Keratinocyte (primary cell): ENCODE data around the gene DPP7.

ENCODE experiments used
- EZH2 ChIP-seq: IDR thresholded peaks from one replicate; pipeline ENCODE4 v1.6.1; 2012; ENCODE audit warnings: inconsistent platforms, mild to moderate bottlenecking, low read length, moderate library complexity
- TF ChIP-seq, protein P1 (sequence below), 3 experiments: IDR thresholded peaks in 1 of 3; conservative IDR thresholded peaks in 1 of 3; optimal IDR thresholded peaks in 1 of 3; 2 replicates in 2 of 3; 3 replicates in 1 of 3; pipeline versions ENCODE3 to v1.5.1; 2011; ENCODE audit warnings: low read length in 3 of 3, mild to moderate bottlenecking in 3 of 3, moderate library complexity in 2 of 3, control low read depth in 1 of 3, inconsistent platforms in 1 of 3; ENCODE audit not compliant: insufficient read depth in 2 of 3; ENCODE audit errors: extremely low read depth in 1 of 3

DNA sequence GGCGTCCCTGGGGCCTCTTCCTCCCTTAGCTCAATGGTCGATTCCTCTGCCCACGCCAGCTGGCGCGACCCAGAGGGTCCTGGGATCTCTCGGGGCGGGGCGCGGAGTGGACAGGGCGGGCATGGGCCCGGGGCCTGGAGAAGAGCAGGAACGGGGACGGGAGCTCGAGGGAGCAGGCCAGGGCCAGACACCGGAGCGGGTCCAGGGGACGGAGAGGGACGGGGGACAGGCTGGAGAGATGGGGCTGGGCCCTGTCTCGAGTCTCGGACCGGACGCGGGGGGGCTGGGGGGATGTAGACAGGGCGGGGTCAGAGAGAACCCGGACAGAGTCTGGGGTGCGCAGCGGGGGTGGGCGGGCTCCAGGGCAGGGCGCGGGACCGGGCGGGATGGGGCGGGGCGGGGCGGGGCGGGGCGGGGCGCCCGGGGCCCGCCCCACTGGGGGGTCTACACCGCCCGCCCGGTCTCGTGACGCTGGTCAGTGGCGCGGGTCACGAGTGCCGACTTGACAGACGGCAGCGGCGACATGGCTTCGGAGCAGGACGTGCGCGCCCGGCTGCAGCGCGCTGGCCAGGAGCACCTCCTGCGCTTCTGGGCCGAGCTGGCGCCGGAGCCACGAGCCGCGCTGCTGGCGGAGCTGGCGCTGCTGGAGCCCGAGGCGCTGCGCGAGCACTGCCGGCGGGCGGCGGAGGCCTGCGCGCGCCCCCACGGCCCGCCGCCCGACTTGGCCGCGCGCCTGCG, 37.4 kb downstream of the DPP7 start, which contains the start of gene UAP1L1:
- TF ChIP-seq, protein P1, sequence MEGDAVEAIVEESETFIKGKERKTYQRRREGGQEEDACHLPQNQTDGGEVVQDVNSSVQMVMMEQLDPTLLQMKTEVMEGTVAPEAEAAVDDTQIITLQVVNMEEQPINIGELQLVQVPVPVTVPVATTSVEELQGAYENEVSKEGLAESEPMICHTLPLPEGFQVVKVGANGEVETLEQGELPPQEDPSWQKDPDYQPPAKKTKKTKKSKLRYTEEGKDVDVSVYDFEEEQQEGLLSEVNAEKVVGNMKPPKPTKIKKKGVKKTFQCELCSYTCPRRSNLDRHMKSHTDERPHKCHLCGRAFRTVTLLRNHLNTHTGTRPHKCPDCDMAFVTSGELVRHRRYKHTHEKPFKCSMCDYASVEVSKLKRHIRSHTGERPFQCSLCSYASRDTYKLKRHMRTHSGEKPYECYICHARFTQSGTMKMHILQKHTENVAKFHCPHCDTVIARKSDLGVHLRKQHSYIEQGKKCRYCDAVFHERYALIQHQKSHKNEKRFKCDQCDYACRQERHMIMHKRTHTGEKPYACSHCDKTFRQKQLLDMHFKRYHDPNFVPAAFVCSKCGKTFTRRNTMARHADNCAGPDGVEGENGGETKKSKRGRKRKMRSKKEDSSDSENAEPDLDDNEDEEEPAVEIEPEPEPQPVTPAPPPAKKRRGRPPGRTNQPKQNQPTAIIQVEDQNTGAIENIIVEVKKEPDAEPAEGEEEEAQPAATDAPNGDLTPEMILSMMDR (optimal IDR thresholded peaks at IDR 0.05 in 1 of 3, IDR thresholded peaks at IDR 0.05 in 1 of 3, conservative IDR thresholded peaks at IDR 0.05 in 1 of 3; ENCODE audit: extremely low read depth in 1 of 3, insufficient read depth in 2 of 3, low read length in 3 of 3) = no peak
- TF ChIP-seq EZH2 = no peak
